ENCODE measurements around the gene HS6ST2.

The HS6ST2 gene

DNA sequence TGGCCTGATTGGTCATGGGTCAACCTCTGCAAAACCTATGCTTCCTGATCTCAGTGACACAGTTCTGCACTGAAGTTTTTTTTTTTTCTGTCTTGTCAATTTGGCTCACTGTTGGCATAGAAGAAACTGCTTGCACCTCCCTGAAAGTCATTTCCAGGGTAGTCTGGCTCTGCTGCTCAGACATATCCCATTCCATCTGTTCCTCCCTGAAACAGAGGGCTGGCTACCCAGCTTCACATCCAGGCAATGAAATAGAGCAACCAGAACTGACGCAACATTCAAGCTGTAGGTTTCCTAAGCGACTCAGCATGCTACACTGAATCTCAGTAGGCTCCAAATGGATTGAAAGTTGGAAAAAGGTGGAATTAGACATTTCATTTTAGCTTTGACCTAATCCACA, 292.8 kb downstream of the HS6ST2 start:
- DNase-seq, result no peak

DNA sequence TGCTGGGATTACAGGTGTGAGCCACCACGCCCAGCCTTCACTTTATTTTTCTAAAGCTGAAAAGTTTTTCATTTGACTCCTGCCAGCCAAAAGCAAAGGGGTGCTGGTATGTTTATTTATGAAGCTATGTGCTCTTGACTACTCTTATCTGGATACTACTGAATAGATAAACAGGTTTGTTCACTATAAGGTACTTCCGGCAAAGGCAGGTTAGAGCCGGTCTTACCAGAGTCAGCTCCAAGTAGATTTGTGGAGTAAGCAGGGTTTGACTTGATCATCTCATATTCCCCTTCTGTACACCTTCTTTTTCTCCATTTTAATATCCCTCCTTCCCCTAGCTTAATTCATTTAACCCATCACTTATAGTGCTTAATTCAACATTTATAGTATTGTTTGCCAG, 294.2 kb downstream of the HS6ST2 start:
- no peak for DNase-seq

- no peak for DNase-seq
These were observed 295.6 kb downstream of the HS6ST2 start for GRCh38 chrX:132662844-132663243.

- DNase-seq, result no peak
These were observed 300.6 kb downstream of the HS6ST2 start for GRCh38 chrX:132657876-132658275.

DNA sequence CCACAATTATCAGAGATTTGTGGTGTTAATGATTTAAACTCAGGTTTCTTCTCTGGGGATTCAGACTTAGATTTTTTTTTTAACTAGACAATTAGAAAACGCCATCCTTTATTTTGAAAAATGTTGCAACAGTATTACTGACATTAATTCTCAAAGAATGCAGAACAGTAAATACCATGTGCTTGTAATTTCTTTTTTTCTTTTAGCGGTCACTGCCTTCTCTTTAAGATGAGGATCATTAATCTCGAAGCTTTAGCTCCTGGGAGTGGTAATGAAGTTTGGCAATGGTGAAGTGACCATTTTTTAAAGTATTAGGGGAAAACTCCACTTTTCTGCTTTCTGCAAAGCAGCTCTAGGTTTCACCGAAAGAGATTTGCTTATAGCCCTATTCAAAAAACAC, 305.6 kb downstream of the HS6ST2 start:
- no peak for DNase-seq

DNA sequence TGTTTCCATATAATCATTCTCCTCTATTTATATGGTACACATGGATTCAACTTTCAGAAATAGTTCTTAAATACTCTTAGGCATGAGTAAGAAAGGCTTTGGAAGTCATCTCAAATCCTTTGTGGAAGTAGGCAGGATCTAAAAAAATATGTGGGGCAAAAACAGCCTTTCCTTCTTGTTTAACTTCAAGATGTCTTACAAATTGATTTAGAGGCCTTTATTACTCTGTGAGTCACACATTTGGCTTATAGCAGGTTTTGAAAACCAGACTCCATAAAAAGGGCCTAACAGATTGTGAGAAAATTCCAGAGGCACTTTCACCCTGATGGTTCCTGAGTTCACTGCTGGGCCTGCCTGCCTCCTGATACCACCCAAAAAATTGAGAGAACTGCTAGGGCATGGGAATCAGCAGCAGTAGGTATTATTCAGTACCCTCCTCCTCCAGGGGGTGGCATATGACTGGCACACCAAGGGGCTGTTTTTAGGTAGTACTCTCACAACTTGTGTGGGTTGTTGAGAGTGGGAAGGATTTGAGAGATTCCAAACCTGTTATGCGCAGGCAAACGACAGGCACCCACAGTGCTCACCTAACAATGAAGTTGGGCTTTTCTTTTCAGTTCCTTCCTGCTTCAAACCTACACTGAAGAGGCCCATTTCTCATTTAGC, 306.9 kb downstream of the HS6ST2 start:
- DNase-seq, result no peak

GRCh38 chrX:132648895-132649294, 309.5 kb downstream of the HS6ST2 start:
- DNase-seq, result no peak

- no peak for DNase-seq
These were observed 319.0 kb downstream of the HS6ST2 start for GRCh38 chrX:132639446-132639845.

DNA sequence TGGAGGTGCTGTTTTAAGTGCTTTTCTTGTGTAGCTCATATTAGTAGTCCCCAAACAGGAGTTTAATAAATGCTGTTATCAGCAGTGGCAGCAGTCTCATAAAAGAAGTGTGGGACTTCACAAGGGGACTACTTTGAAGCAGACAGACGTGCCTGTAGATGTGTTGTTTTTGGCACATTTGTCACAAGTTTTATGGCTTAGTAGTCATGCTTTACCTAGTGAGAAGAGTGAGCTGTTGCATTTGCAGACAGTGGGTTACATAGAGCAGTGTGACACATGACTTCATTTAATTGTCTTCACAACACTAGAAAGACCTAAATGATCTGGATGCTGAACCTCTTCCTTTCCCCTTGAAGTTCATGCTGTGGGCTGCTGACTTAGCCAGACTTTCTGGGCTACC, 320.1 kb downstream of the HS6ST2 start:
- DNase-seq, result no peak

DNA sequence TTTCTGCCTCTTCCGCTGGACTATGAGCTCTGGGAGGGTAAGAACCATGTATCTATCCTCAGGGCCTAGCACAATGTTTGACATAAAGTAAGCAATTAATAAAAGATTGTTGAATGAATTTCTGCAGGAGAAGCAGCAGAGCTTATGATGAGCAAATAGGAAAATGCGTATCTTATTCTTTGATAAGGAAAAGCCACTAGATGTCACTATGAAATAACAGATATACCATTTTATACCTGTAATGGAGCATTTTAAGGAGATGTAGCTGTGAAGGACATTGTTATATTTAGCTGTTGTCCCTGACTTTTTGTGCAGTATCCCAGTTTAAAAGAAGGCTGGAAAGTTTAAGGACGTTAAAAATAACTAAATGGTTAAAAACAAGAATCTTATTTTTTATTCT, 322.3 kb downstream of the HS6ST2 start:
- no peak for DNase-seq

DNA sequence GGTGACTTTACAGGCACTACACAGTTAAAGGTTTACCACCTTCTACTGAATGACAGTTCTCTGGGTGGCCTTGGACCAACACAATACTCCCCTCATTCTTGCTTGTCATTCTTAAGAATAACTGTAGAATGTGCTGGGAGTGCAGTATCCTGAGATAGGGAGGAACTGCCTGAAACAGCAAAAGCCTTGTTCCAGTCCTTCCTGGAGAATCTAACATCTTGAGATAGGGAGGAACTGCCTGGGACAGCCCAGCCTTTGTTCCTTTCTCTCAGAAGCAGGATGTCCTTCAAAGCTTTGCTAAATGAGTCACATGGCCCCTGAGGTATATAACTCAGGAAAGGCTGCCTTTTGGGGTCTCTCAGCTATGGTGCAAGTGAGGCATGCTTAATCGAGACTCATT, 323.9 kb downstream of the HS6ST2 start:
- DNase-seq, result no peak

DNA sequence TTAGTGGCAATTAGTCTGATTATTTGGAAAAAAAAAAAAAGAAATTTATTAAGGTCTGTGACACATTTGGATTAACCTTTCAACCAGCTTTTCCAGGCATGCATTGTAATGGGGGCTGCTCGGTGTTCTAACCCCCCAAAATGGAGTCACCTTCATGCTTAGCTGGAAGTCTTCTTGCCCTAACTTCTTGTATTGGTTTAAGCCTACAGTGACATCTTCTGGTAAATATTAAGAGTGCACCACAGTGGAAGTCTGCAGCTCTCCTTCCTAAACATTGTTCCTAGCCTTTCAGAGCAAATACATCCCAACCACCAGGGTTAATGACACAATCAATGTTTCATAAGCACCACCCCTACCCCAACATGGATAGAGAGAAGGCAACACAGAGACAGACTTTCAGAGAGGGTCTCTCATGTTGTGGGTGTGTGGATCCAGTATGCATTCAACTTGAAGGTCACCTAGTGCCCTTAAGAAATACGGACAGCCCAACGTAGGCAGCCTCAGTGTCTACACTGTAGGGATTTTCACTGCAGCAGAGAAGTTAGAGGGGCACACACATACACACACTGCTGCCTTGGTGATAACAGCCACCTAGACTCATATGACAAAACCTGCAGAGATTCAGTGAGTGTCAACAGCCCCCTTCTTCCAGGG, 326.7 kb downstream of the HS6ST2 start:
- DNase-seq, result no peak

DNA sequence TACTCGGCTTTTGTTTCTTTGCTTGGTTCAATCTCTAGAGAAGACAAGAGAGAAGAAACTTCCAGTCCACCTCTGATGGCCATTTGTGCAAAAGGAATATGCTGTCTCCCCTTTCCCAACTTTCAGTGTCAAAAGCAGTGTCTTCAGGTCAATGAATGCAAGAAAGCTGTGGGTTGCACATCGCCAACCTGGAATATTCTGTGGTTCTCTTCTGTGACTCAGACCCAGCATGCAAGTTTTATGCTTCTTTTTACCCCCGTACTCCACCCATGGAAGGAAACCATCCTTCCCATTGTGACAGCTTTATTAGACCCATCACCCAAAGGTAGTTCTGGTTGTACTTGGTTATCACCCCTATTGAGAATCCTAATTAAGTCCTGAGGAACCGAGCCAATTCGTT, 334.0 kb downstream of the HS6ST2 start:
- DNase-seq, result no peak

GRCh38 chrX:132623942-132624341, 334.5 kb downstream of the HS6ST2 start:
- DNase-seq, result no peak

DNA sequence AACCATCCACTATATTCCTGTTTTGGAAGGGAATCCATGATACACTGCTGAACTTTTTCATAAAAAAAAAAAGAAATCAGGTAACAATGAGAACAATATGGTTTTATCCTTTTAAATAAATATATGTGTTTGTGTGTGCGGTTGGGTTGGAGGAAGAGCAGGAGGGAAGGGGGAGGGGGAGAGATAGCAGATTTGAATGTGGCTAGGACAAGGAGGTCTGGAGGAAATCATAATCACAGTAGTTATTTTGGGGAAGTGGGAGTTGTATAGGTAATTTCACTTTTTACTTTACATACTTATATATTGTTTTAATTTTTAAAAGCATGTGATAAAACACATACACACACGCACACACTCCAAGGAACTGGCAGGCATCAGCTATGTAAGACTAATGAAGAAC, 335.1 kb downstream of the HS6ST2 start:
- DNase-seq, result no peak

- DNase-seq, result no peak
These were observed 336.3 kb downstream of the HS6ST2 start for GRCh38 chrX:132622130-132622529.

DNA sequence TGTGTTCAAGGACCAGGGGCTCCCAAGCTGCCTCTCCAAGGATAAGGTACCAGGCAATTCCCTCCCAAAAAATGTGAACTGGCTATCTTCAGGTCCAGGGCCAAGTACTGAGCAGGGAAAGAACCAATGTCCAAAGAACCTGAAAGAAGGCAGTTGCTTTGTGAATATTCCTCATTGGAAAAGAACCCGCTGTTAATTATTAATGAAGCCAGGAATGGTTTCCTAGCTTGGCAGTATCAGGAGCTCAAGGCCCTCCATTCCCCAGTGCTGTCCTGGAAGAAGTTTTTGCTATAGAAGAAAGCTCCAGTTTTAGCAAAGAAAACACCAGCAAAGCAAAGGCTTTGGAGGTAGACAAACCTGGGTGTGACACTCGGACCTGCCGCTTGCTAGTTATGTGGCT, 339.6 kb downstream of the HS6ST2 start:
- no peak for DNase-seq

- DNase-seq, result no peak
These were observed 342.9 kb downstream of the HS6ST2 start for GRCh38 chrX:132615391-132616131.

- DNase-seq, result no peak
These were observed 344.1 kb downstream of the HS6ST2 start for GRCh38 chrX:132614297-132614696.

DNA sequence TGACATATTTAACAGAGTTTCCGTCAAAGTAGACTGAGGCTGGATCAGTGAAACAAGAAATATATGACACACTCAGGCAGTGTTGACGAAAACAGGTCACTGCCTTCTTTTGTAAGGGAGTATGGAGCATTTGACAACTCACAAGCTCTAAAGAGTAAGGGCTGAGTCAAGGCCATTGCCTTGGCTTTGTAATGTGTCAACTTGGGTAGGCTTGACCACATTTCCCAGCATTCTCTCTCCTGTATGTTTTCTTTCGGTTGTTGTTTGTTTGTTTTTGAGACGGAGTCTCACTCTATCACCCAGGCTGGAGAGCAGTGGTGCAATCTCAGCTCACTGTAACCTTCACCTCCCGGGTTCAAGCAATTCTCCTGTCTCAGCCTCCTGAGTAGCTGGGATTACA, 344.6 kb downstream of the HS6ST2 start:
- no peak for DNase-seq

- no peak for DNase-seq
These were observed 345.4 kb downstream of the HS6ST2 start for GRCh38 chrX:132612821-132613564.

DNA sequence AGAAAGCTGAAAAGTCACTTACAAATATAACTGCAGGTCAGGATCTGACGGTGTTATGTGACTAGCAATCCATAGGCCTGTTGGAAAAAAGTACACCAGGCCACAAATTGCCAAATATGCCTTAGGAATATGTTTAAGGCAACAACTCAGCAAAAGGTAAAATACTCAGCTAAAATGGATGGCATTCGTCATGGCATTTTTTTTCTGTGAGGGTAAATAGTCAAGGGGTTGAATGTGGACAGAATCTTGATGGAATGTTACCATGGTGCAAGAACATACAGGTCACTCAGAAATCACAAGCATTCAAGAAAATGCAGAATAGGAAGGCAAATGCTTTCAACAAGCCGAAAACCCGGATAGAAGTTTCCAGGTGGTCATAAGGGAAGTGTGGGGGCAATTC, 347.9 kb downstream of the HS6ST2 start:
- no peak for DNase-seq

DNA sequence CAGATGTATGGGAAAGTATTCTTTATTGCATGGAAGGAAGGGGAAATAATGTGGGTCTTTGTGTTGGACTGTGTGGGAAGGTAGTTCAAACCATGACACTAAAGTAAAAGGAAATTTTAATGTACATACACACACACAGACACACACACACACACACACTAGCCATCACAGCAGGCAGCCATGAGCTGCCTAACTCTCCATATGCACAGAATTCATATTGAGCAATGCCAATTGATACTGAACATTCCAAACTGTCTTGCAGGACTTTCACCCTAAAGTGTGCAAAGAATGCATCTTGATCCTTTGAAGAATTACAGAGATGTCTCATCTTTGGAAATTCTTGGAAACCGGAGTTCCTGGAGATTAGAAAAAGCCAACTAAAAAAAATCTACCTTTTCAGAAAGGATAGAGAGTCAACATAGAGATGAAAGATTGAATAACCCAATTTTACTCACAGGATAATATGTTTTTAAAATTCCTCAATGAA, 349.0 kb downstream of the HS6ST2 start:
- no peak for DNase-seq

Measured in SIG-M5 (cell line).